ENCODE data around the gene EOLA1. TPM values are rescaled to one million over a fixed set of nuclear protein-coding genes. Genes with fewer than 3 reads are reported as not detected.
"Not testable (repeated sequence)": the region's sequence is repeated elsewhere in the genome, so short reads cannot be mapped to it uniquely, and the experiment has no call there.

Gene EOLA1
- total RNA-seq, 6 donors from 2014 or later = 12.2 to 30.5 (median 17.2) TPM

DNA sequence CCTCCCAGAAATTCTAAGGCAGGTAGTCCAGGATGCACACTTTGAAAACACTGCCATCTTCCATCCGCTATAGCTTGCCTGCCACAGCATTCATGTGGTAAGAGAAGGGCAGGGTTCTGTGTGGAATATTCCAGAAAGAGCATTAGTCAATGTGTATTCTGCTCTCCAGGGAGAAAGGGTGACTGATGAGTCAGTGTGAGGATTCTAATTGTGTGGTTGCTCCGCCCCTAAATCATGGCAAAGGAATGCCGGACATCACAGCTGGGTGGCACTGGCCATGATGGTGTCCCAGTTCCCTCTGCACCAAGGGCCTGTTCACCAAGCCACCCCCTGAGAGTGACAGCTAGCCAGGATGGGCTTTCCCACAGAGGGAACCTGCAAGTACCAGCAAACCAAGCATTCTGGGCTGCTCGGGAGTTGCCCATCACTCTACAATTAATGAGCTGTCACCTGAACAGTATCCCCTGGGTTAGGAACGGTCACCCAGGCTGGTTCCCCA, 45.2 kb upstream of the EOLA1 start:
- Histone ChIP-seq H3K4me3 (no peak overlapping the region), H3K27me3 (no peaks in the 10 kb centered on the region), H3K27ac (peak overlapping the region in 1 of 4 donors; percentile 30), H3K36me3 (peaks cover 3 to 78% (median 35%) of the 10 kb centered on the region in 4 donors), H3K4me1 (no peaks in the 10 kb centered on the region), H3K9me3 (no peaks in the 10 kb centered on the region)
- DNase-seq (no peak), ATAC-seq (ENCODE audit: low FRiP score in 2 of 2) (peak; percentile 42 to 61)
- TF ChIP-seq EP300 (IDR thresholded peaks at IDR 0.05) (no peak), POLR2AphosphoS5 (IDR thresholded peaks at IDR 0.05) (no peak), POLR2A (IDR thresholded peaks at IDR 0.05) (no peak)
- TF ChIP-seq, protein P1, sequence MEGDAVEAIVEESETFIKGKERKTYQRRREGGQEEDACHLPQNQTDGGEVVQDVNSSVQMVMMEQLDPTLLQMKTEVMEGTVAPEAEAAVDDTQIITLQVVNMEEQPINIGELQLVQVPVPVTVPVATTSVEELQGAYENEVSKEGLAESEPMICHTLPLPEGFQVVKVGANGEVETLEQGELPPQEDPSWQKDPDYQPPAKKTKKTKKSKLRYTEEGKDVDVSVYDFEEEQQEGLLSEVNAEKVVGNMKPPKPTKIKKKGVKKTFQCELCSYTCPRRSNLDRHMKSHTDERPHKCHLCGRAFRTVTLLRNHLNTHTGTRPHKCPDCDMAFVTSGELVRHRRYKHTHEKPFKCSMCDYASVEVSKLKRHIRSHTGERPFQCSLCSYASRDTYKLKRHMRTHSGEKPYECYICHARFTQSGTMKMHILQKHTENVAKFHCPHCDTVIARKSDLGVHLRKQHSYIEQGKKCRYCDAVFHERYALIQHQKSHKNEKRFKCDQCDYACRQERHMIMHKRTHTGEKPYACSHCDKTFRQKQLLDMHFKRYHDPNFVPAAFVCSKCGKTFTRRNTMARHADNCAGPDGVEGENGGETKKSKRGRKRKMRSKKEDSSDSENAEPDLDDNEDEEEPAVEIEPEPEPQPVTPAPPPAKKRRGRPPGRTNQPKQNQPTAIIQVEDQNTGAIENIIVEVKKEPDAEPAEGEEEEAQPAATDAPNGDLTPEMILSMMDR (IDR thresholded peaks at IDR 0.05) = no peak
- 63 to 83% methylated on average over 1 to 5 of the region's 5 CpGs for WGBS, 2 donors

DNA sequence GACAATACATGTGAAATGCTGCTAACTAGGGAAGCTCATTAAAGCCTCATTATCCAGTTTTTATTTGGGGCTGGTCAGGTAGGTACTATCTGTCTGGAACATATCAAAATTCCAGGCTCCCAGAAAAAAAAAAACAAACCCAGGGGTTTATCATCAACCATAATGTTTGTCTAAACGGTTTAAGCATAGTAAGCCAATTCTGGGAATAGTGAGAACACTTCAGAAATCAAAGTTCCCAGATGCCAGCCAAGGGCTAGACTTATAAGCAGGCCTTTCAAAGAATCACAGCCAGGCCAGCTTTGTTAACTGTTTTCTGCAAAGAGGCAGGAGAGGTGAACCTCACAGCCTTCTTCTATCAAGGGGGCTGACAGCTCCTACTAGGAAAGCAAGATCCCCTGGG, 43.8 kb upstream of the EOLA1 start:
- Histone ChIP-seq H3K27ac (no peak overlapping the region), H3K4me3 (no peak overlapping the region), H3K27me3 (no peaks in the 10 kb centered on the region), H3K36me3 (peaks cover 3 to 78% (median 33%) of the 10 kb centered on the region in 4 donors), H3K4me1 (no peaks in the 10 kb centered on the region), H3K9me3 (no peaks in the 10 kb centered on the region)
- no peak for TF ChIP-seq POLR2AphosphoS5 (IDR thresholded peaks at IDR 0.05)
- TF ChIP-seq, protein P1 (IDR thresholded peaks at IDR 0.05) = no peak
- no peak for TF ChIP-seq POLR2A (IDR thresholded peaks at IDR 0.05)
- no peak for TF ChIP-seq EP300 (IDR thresholded peaks at IDR 0.05)
- WGBS, 2 donors = 40 to 57% methylated on average over 1 of the region's 1 CpG
- ATAC-seq (ENCODE audit: low FRiP score in 2 of 2) (no peak), DNase-seq (no peak)

DNA sequence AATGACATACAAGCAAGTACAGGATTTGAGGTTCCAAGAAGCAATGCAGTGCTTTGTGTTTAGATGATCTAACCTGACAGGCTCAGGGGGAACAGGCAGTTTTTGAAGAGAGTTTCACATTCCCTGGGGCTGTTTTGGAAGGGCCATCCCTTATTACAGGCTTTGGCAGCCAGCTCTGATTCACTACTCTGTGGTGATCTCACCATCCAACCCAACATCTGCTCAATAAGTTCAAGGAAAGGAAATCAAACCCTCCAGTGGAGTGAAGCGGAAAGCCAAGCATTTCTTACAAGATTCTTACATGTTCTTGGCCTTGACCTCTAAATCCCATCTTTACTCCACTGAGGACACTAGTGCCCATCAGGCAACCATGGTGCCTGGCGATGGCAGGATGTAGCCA, 43.2 kb upstream of the EOLA1 start:
- no peaks in the 10 kb centered on the region for H3K27me3 ChIP-seq
- H3K36me3 ChIP-seq = peaks cover 3 to 75% (median 31%) of the 10 kb centered on the region in 4 donors
- H3K4me1 ChIP-seq = no peaks in the 10 kb centered on the region
- no peak overlapping the region for H3K27ac ChIP-seq
- DNase-seq = no peak
- TF ChIP-seq POLR2A (IDR thresholded peaks at IDR 0.05) (no peak), EP300 (IDR thresholded peaks at IDR 0.05) (no peak), POLR2AphosphoS5 (IDR thresholded peaks at IDR 0.05) (no peak)
- TF ChIP-seq, protein P1 (IDR thresholded peaks at IDR 0.05) = no peak
- no peak overlapping the region for H3K4me3 ChIP-seq
- 80 to 100% methylated on average over 2 of the region's 2 CpGs for WGBS, 2 donors
- H3K9me3 ChIP-seq = no peaks in the 10 kb centered on the region
- peak in 1 of 2 donors; percentile 53 for ATAC-seq (ENCODE audit: low FRiP score in 2 of 2)

DNA sequence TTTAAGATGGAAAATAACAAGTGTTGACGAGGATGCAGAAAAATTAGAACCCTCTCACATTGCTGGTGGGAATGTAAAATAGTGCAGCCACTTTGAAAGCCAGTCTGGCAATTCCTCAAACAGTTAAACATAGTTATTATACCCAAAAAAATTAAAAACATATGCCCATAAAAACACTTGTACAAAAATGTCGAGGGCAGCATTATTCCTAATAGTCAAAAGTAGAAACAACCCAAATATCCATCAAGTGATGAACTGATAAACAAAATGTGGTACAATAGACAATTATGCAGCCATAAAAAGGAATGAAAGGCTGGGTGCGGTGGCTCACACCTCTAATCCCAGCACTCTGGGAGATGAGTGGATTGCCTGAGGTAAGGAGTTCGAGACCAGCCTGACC, 42.0 kb upstream of the EOLA1 start:
- H3K9me3 ChIP-seq = no peaks in the 10 kb centered on the region
- no peak overlapping the region for H3K4me3 ChIP-seq
- H3K27ac ChIP-seq = no peak overlapping the region
- no peaks in the 10 kb centered on the region for H3K27me3 ChIP-seq
- ATAC-seq (ENCODE audit: low FRiP score in 2 of 2) (no peak), DNase-seq (no peak)
- H3K36me3 ChIP-seq = peaks cover 3 to 64% (median 25%) of the 10 kb centered on the region in 4 donors
- no peak for TF ChIP-seq POLR2AphosphoS5 (IDR thresholded peaks at IDR 0.05)
- no peak for TF ChIP-seq POLR2A (IDR thresholded peaks at IDR 0.05)
- TF ChIP-seq, protein P1 (IDR thresholded peaks at IDR 0.05) = no peak
- TF ChIP-seq EP300 (IDR thresholded peaks at IDR 0.05) = no peak
- 79 to 98% methylated on average over 4 of the region's 4 CpGs for WGBS, 2 donors
- no peaks in the 10 kb centered on the region for H3K4me1 ChIP-seq

DNA sequence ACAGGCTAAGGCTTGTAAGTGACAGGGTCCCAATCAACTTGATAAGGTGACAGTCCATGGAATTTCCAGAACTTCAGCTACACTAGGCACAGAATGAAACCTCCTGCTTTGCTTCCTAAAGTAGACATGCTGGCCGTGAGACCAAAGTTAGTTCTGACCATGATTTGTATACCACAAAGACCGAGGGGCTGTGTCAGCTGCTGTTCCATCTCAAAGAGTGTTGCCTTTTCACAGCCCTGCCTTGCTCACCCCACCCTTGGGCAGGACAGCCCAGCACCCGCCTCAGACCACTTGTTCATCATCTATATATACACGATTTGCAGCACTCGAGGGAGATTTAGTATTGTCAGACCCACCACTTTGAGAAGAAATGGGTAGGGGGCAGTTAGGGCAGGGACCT, 41.0 kb upstream of the EOLA1 start:
- DNase-seq (no peak), ATAC-seq (ENCODE audit: low FRiP score in 2 of 2) (no peak)
- 66 to 90% methylated on average over 5 of the region's 5 CpGs for WGBS, 2 donors
- peaks cover 0 to 7% (median 2%) of the 10 kb centered on the region in 4 donors for H3K4me1 ChIP-seq
- no peak overlapping the region for H3K27ac ChIP-seq
- no peak overlapping the region for H3K4me3 ChIP-seq
- H3K9me3 ChIP-seq = no peaks in the 10 kb centered on the region
- no peaks in the 10 kb centered on the region for H3K27me3 ChIP-seq
- H3K36me3 ChIP-seq = peaks cover 3 to 57% (median 21%) of the 10 kb centered on the region in 4 donors
- TF ChIP-seq, protein P1 (IDR thresholded peaks at IDR 0.05) = no peak
- TF ChIP-seq POLR2A (IDR thresholded peaks at IDR 0.05) = no peak
- no peak for TF ChIP-seq POLR2AphosphoS5 (IDR thresholded peaks at IDR 0.05)
- TF ChIP-seq EP300 (IDR thresholded peaks at IDR 0.05) = no peak

DNA sequence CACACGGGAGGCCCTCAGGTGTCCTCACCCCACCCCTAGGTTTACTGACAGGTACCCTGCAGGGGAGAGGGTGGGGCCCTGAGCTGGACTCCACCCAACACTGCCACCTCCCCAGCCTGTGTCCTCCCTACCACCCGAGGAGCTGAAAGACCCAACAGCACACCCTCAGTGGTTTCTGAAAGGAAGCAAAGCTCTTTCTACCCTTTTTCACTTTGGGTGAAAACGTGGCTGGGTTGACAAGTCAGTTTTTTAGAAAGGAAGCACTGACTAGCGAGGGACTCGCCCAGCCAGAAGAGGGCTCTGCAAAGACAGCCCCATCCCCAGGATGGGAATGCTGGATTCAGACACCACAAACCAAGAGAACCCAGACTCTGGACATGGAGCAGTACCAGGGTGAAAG, 37.9 kb upstream of the EOLA1 start:
- 65% methylated on average over 5 of the region's 5 CpGs; no CpG with 5 or more reads in 1 of the 2 donors for WGBS, 2 donors
- DNase-seq; H3K4me1 ChIP-seq; H3K9me3 ChIP-seq; ATAC-seq (ENCODE audit: low FRiP score in 2 of 2); H3K27me3 ChIP-seq; H3K27ac ChIP-seq: not testable (repeated sequence)
- Histone ChIP-seq H3K36me3 (peaks cover 0 to 26% (median 4%) of the 10 kb centered on the region in 4 donors), H3K4me3 (peak overlapping the region in 1 of 4 donors; percentile 14)

DNA sequence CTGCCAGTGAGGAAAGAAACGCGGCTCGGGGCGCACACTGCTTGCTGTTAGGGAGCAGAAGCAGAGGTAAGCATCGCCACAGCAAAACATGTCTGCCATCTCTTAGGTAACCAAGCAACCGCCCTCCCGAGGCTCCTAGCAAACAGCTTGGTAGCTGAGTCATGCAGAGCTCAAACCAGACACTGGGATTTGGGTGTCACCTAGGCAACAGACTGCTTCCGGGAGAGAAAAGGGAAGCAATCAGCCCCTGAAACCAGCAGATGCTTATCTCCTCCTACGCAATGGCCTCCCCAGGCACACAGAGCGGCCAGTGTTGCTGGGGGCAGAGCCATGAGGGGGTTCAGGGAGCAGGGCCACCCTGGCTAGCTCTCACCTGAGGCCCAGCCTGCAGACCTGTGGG, 37.4 kb upstream of the EOLA1 start:
- DNase-seq = peak; percentile 37 to 49
- ATAC-seq (ENCODE audit: low FRiP score in 2 of 2) = peak; percentile 67 to 88
- peak overlapping the region in 2 of 4 donors; percentile 63 to 73 for H3K4me3 ChIP-seq
- H3K27me3 ChIP-seq, H3K4me1 ChIP-seq, H3K9me3 ChIP-seq: not testable (repeated sequence)
- WGBS, 2 donors = 74% methylated on average over 3 of the region's 10 CpGs; no CpG with 5 or more reads in 1 of the 2 donors
- peaks cover 0 to 24% (median 3%) of the 10 kb centered on the region in 4 donors for H3K36me3 ChIP-seq
- peak overlapping the region in 2 of 4 donors; percentile 34 to 91 for H3K27ac ChIP-seq

Data from upper lobe of left lung (tissue), 6 donors.